Fibroblast of skin of right quadriceps (primary cell): ENCODE data around the gene CFAP43.

Experiments
- DNase-seq: peaks from one replicate; pipeline ENCODE4 v3.0.0-alpha.2; 2013

CFAP43 gene, protein sequence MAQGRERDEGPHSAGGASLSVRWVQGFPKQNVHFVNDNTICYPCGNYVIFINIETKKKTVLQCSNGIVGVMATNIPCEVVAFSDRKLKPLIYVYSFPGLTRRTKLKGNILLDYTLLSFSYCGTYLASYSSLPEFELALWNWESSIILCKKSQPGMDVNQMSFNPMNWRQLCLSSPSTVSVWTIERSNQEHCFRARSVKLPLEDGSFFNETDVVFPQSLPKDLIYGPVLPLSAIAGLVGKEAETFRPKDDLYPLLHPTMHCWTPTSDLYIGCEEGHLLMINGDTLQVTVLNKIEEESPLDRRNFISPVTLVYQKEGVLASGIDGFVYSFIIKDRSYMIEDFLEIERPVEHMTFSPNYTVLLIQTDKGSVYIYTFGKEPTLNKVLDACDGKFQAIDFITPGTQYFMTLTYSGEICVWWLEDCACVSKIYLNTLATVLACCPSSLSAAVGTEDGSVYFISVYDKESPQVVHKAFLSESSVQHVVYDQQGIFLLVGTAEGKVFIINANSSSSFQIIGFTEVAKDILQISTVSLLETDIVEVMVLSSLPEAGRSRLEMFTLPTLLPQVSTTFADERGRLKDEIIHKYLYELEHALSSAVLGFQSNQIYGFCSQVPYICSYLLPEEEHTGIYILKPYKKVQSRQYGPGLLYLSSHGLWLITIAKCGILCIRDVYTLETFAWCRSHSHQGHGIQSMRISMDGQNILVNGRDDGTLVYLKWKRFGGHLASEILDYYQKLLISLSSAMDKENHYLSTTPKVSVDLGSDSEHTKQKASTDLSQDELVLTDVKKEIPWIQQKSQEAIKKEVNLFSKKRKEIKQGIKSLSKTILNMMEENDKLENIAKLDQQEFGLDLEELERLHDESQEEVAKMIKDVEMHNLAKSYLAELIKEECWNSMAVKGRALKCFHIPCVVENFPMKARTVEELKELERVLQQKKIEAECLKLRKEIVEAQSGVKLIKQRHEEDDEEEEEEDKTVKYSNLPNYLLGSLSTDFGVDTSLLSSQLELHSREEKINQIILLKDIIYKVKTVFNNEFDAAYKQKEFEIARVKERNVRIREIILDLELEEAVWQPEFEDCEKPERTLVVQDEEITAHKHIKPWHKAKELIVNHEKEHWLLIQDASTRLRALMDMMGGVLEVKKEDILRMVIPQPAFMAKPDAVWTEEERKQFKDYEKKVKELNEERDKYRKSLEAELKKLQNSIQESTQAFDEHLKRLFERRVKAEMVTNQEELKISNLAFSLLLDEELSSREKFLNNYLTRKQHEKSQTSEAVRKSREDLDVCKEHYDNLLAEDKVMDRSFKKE (N-terminal part only)

GRCh38 chr10:104231784-104232612 is at the start of gene CFAP43:
Gene CFAP43, minus strand, starts transcription at chr10:104232364. Its CDS starts 118 bp downstream, at chr10:104232246.
- DNase-seq, result peak; percentile 94

DNA sequence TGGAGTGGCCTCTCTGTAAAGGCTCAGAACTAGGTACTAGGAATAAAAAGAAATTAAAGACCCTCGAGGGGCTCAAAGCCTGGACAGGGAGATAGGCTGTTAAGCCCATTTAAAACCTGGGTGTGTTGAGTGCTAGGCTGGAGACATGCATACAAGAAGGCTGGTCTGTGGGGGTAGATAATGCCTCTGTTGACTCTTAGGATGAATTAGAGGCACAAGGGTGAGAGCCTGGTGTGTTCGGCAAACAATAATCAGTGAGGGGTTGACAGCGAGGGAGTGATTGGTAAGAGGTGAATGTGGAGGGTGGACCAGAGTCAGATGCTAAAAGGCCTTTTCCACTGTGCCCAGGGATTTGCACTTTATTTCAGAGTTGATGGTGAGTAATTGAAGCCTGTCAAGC is 49.5 kb upstream of the CFAP43 start:
- no peak for DNase-seq

- DNase-seq, result no peak
These were observed 47.5 kb upstream of the CFAP43 start for GRCh38 chr10:104279550-104280259.

DNA sequence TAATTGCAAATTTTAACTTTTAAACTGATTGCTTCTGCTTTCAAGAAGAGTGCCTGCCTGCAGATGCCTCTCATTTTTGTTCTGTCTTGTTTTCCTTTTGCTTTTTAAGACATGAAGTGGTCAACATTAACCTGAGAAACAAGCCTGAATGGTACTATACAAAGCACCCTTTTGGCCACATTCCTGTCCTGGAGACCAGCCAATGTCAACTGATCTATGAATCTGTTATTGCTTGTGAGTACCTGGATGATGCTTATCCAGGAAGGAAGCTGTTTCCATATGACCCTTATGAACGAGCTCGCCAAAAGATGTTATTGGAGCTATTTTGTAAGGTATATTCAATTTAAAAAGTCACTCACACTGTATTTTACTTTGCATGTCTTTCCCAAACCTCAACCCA is 45.6 kb upstream of the CFAP43 start:
- no peak for DNase-seq

DNA sequence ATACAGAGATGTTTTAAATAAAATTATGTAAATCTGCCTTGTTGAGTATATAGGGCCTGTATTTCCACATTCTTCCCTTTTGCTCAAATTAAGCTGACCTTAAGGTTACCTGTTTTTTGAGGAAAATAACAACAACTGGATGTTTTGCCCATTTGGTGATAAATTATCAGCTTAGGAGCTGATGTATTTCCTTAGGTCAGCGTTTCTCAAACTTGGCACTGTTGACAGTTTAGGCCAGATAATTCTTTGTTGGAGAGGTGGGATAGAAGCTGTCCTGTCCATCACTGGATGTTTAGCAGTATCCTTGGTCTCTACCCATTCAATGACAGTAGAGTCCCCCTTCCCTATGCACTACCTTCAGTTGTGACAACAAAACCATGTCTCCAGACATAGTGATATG is 44.0 kb upstream of the CFAP43 start:
- DNase-seq, result no peak

- no peak for DNase-seq
These were observed 42.9 kb upstream of the CFAP43 start for GRCh38 chr10:104274762-104275721.

- DNase-seq, result peak; percentile 34
These were observed 41.9 kb upstream of the CFAP43 start for GRCh38 chr10:104273899-104274575.

DNA sequence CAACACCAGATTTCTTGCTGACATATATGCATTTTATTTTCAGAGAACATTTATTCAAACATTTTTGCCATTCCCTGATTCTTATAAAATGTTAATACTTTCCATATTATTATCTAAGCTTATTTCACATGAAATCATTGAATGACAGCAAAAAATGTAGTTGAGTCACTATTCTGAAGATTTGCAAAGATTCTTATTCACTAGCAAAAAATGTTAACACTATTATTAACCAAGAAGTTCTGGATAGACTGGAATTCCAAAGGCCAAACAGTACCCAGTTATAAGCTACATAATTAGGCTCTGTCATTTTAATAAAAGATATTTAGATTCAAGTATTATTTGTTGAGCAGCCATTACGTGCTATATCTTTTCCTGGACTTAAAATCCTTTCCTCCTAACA is 41.1 kb upstream of the CFAP43 start:
- peak; percentile 59 for DNase-seq

DNA sequence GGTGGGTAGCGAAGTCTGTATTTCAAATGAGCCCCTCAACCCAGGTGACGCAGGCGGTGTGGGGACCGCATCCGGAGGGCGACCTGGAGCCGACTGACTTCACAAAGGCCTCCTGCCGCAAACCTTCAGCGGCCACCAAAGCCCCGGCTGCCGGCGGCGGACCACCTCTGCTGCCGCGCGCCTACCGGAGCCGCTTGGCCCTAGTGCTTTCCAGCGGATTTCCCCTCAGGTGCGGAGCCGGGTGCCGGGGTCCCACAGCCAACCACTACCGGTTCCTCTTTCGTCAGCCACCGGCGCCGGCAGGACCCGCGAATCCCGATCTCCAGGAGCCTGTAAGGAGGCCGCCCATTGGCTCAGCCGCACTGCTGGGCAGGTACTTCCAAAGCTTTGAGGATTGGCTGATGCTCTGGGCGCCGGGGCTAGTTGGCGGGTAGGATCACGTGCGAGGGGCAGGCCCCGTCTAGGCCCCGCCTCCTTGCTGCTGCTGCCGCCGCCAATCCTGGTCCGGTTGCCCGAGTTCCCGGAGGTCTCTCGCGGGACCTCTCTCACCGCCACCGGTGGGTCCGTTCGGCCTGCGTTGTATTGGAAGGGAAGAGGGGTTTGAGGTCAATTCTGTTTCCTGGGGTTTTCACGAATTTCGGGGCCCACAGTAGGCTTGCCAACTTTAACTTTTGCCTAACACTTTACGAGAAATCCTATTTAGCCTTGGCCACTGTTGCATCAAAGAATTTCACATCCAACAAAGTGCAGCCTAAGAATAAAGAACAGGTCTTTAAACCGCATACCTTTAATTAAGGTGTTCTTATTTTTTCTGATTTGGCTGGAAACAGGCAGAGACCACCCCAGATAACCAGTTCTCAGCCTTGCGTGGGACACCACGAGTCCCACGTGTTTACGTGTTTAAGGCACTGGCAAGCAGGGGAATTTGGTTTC is 36.8 kb upstream of the CFAP43 start, which contains the start of gene GSTO2:
Gene GSTO2, plus strand, starts transcription at position 472 of the 933 bp plus-strand sequence. CDS start 5,732 bp downstream, outside the sequence.
- DNase-seq, result peak; percentile 99

- no peak for DNase-seq
These were observed 36.2 kb upstream of the CFAP43 start for GRCh38 chr10:104268405-104268712.

- no peak for DNase-seq
These were observed 35.7 kb upstream of the CFAP43 start for GRCh38 chr10:104267721-104268404.

GRCh38 chr10:104264783-104265182 is 32.6 kb upstream of the CFAP43 start:
- no peak for DNase-seq

DNA sequence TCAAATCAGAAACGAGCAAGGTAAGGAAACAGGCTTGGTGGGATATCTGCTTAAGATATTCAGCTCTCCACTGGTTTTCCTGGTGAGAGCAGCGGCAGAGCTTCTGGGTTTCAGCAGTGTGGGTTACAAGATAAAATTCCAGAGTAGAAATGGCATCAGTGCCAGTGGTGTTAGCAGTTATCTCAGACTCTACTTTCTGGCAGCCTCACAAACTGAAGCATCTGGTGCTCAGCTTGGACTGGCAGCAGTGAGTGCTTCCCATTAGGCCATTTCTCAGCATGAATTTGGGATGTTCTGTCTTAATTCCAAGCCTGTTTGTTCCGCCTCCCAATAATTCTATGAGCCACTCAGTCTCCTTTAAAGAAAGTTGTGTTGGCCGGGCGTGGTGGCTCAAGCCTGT is 29.9 kb upstream of the CFAP43 start:
- no peak for DNase-seq

DNA sequence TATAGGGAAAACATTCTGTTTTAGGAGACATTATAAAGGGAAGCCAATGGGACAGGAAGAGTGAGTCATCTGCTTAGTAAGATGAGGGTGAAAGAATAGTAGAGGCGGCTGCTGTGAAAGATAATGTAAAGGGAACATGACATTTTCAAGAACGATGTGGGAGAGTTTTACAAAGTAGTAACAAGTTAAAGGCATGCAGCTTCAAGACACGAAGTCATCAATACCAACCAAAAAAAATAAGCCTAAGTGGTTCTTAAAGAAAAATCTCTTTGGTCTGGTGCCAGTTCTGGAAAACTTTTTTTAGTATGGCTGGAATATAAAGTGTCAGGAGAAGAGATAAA is 28.6 kb upstream of the CFAP43 start:
- DNase-seq, result peak; percentile 61

DNA sequence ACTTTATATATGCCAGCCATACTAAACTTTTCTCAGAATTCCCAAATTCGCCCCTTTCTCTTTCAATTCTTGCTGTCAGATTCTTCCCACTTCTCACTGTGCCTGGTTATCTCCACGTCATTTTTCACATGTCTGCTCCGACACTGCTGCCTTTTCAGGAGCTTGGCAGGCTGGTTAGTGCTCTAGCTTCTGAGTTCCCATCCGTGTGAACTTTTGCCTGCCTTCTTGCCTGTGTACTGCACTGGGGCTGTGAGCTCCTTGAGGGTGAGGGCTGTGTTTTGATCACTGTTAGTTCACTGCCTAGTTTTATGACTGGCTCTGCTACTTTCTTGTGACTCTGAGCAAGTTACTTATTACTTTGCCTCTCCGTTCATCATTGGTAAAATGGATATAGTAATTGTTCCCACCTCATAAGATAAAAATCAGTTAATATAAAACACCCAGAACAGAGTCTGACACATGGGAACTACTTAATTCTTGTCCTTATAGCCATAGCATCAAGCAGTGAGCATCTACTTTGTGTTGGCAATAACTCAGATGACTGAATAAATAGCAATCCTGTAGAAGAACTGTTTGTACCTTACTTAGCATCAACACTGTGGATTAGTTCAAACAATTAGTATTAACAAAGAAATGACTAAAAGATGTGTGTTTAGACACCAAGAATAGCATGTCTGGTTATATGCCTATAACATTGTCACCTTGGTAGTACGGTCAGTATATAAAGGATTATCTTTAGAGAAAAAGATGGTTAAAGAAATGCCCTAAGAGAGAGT is 28.0 kb upstream of the CFAP43 start:
- DNase-seq, result no peak

GRCh38 chr10:104259456-104259855 is 27.3 kb upstream of the CFAP43 start:
- no peak for DNase-seq

DNA sequence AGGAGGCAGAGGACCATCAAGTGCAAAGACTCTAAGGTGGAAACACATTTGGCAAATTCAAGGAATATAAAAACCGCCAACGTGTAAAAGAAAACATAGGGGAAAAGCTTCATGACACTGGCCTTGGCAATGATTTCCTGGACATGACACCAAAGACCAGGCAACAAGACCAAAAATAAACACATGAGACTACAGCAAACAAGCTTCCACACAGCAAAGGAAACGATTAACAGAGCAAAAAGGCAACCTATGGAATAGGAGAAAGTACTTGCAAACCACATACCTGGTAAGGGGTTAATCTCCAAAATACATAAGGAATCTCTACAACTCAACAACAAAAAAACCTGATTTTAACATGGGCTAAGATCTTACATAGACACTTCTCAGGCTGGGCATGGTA is 26.0 kb upstream of the CFAP43 start:
- no peak for DNase-seq
